Common myeloid progenitor, CD34-positive (primary cell): ENCODE data around the gene RUNDC1.

Experiments
- CTCF ChIA-PET: fragments of 350-600 bp; sonication (Branson Sonifier 250); formaldehyde crosslinking; loops from one replicate; lab custom pipeline; 2021; ENCODE audit warnings: antibody characterized with exemption; lab: Charles Lee
- POLR2A ChIA-PET: fragments of 350-600 bp; sonication (Branson Sonifier 250); formaldehyde crosslinking; loops from one replicate; lab custom pipeline; 2021; ENCODE audit warnings: antibody characterized with exemption; lab: Charles Lee
- DNase-seq, 3 donors: peaks; one replicate each; pipeline versions ENCODE4 v3.0.0 to v3.0.0-alpha.2; 2013
- H3K27ac ChIP-seq, 2 experiments: 1 replicate in 1 of 2; 2 replicates in 1 of 2; pipeline ENCODE4 v1.7.0; 2013; ENCODE audit warnings: inconsistent platforms in 2 of 2, low read length in 2 of 2, mild to moderate bottlenecking in 2 of 2, low read depth in 1 of 2, moderate library complexity in 1 of 2; ENCODE audit not compliant: severe bottlenecking in 2 of 2, insufficient read depth in 1 of 2, poor library complexity in 1 of 2
- H3K27me3 ChIP-seq, 5 experiments: replicated peaks in 2 of 5; 1 replicate in 3 of 5; 2 replicates in 2 of 5; pipeline versions ENCODE4 v1.6.1 to v1.7.0; 2013; ENCODE audit warnings: low read length in 4 of 5, mild to moderate bottlenecking in 2 of 5, moderate library complexity in 2 of 5, inconsistent platforms in 1 of 5; ENCODE audit not compliant: insufficient read depth in 5 of 5, control insufficient read depth in 4 of 5
- H3K36me3 ChIP-seq, 4 experiments: 1 replicate in 2 of 4; 2 replicates in 2 of 4; pipeline versions ENCODE4 v1.6.1 to v1.7.0; 2013; ENCODE audit warnings: low read length in 3 of 4, control low read depth in 1 of 4, mild to moderate bottlenecking in 1 of 4; ENCODE audit not compliant: control insufficient read depth in 4 of 4, insufficient read depth in 4 of 4
- H3K4me1 ChIP-seq, 4 experiments: 1 replicate in 3 of 4; 2 replicates in 1 of 4; pipeline versions ENCODE4 v1.6.1 to v1.7.1; 2013; ENCODE audit warnings: low read length in 3 of 4, mild to moderate bottlenecking in 3 of 4, control low read depth in 1 of 4, inconsistent platforms in 1 of 4, moderate library complexity in 1 of 4; ENCODE audit not compliant: control insufficient read depth in 4 of 4, insufficient read depth in 4 of 4; ENCODE audit errors: control extremely low read depth in 1 of 4
- H3K4me3 ChIP-seq, 7 experiments: 1 replicate in 4 of 7; 2 replicates in 3 of 7; pipeline versions ENCODE4 v1.5.1 to v1.7.0; 2013; ENCODE audit warnings: mild to moderate bottlenecking in 7 of 7, low read length in 6 of 7, moderate library complexity in 6 of 7, inconsistent platforms in 2 of 7, low read depth in 2 of 7, control low read depth in 1 of 7; ENCODE audit not compliant: insufficient read depth in 4 of 7, control insufficient read depth in 1 of 7; ENCODE audit errors: extremely low read depth in 1 of 7
- H3K9me3 ChIP-seq, 5 experiments: 1 replicate in 4 of 5; 2 replicates in 1 of 5; pipeline versions ENCODE4 v1.6.1 to v1.7.1; 2013; ENCODE audit warnings: low read length in 4 of 5, mild to moderate bottlenecking in 2 of 5, inconsistent platforms in 1 of 5, low read depth in 1 of 5, moderate library complexity in 1 of 5; ENCODE audit not compliant: control insufficient read depth in 4 of 5, insufficient read depth in 2 of 5; ENCODE audit errors: control extremely low read depth in 1 of 5
- WGBS: methylation state at CpG from one replicate; pipeline ENCODE4 v1.1.5; 2013; ENCODE audit not compliant: insufficient coverage; 5-methylcytosine and 5-hydroxymethylcytosine counted together

The RUNDC1 gene

DNA sequence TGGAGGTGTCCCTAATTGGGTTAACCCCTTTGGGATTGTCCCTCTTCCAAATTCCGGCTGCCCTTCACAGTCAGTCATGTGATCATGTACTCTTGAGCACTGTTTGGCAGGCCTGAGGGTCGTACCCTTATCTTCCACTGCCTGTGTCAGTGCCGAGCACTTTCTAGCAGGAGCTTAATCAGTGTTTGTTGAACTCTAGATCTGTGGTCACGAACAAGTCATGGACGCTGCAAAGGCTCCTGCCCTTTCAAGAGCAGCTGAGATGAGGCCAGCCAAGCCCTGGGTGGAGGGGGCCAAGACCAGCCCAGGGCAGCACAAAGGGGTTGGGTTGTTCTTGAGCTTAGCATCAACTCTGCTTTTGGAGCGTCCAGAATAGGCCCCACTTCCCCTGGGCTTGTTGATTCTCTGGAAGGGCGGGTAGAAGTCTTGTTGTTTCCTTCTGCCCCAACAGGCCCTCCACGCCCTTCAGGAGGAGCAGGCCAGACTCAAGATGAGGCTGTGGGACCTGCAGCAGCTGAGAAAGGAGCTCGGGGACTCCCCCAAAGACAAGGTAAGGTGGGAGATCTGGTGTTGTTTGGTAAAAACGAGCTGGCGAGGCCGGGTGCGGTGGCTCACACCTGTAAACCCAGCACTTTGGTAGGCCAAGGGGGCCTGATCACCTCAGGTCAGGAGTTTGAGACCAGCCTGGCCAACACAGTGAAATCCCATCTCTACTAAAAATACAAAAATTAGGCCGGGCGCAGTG, 31.5 kb downstream of the RUNDC1 start:
- WGBS, result 90% methylated on average over 12 of the region's 15 CpGs
- POLR2A ChIA-PET, result interaction anchor here (1.0 kb wide), 1 partner anchor 15 kb away, joined by 3 read pairs; no protein-coding TSS in a partner anchor

DNA sequence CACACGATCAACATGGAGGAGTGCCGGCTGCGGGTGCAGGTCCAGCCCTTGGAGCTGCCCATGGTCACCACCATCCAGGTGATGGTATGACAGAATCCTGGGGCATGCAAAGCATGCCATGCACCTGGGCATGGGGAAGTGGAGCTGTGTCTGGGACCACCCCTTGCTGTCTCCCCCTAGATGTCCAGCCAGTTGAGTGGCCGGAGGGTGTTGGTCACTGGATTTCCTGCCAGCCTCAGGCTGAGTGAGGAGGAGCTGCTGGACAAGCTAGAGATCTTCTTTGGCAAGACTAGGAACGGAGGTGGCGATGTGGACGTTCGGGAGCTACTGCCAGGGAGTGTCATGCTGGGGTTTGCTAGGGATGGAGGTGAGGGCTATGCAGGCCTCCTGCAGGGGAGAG, 32.9 kb downstream of the RUNDC1 start:
- peaks cover 2 to 49% (median 34%) of the 10 kb centered on the region in 4 experiments for H3K36me3 ChIP-seq
- ChIA-PET POLR2A (no interaction called here), CTCF (interaction anchor here (0.6 to 2.3 kb wide), 3 partner anchors 9 to 41 kb away, joined by 3 to 10 read pairs (median 3); partner anchors contain the start of genes RPL27 and VAT1)
- H3K9me3 ChIP-seq, result no peaks in the 10 kb centered on the region
- H3K27ac ChIP-seq, result no peak overlapping the region
- DNase-seq, result no peak
- peaks cover 0 to 19% (median 8%) of the 10 kb centered on the region in 4 experiments for H3K4me1 ChIP-seq
- WGBS, result 100% methylated on average over 7 of the region's 8 CpGs
- no peaks in the 10 kb centered on the region for H3K27me3 ChIP-seq
- no peak overlapping the region for H3K4me3 ChIP-seq

More for the DNA sequence above, 31.5 kb downstream of the RUNDC1 start:
- no peaks in the 10 kb centered on the region for H3K9me3 ChIP-seq
- no peak for DNase-seq
- H3K27ac ChIP-seq, result peak overlapping the region in 1 of 2 experiments; percentile 1
- no peak overlapping the region for H3K4me3 ChIP-seq
- H3K27me3 ChIP-seq, result no peaks in the 10 kb centered on the region
- H3K4me1 ChIP-seq, result peaks cover 0 to 21% (median 5%) of the 10 kb centered on the region in 4 experiments
- peaks cover 2 to 43% (median 31%) of the 10 kb centered on the region in 4 experiments for H3K36me3 ChIP-seq
- CTCF ChIA-PET, result interaction anchor here (1.0 to 2.3 kb wide), 2 partner anchors 10 to 13 kb away, joined by 3 to 10 read pairs; partner anchors contain the start of genes RPL27 and VAT1

DNA sequence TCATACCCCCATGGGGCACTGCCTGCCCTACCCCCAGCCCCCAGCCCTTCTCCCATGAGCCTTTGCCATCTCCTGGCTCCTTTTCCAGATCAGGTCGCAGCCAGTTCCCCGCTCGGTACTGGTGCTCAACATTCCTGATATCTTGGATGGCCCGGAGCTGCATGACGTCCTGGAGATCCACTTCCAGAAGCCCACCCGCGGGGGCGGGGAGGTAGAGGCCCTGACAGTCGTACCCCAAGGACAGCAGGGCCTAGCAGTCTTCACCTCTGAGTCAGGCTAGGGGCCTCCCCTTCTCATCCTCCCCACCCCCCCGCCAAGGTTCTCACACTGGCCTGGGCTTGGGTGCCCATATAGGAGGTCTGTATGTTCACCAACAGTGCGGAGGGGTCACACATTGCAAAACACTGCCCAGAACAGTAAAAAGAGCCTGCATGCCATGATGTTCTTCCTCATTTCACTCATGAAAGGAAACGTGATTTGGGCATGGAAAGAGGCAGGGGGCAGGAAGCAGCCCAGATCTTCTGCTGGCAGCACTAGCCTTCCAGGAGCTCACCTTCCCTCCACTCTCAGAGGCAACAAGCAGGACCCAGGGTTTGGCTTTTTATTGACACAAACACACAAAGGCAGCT, 33.8 kb downstream of the RUNDC1 start:
- ChIA-PET POLR2A (no interaction called here), CTCF (interaction anchor here (0.6 to 2.3 kb wide), 4 partner anchors 7 to 163 kb away, joined by 3 to 10 read pairs (median 4); partner anchors contain the start of genes IFI35 and RPL27)
- no peak for DNase-seq
- Histone ChIP-seq H3K4me3 (no peak overlapping the region), H3K27me3 (no peaks in the 10 kb centered on the region), H3K36me3 (peaks cover 2 to 49% (median 36%) of the 10 kb centered on the region in 4 experiments), H3K9me3 (no peaks in the 10 kb centered on the region), H3K4me1 (peaks cover 0 to 28% (median 15%) of the 10 kb centered on the region in 4 experiments), H3K27ac (no peak overlapping the region)
- WGBS, result 95% methylated on average over 8 of the region's 12 CpGs

DNA sequence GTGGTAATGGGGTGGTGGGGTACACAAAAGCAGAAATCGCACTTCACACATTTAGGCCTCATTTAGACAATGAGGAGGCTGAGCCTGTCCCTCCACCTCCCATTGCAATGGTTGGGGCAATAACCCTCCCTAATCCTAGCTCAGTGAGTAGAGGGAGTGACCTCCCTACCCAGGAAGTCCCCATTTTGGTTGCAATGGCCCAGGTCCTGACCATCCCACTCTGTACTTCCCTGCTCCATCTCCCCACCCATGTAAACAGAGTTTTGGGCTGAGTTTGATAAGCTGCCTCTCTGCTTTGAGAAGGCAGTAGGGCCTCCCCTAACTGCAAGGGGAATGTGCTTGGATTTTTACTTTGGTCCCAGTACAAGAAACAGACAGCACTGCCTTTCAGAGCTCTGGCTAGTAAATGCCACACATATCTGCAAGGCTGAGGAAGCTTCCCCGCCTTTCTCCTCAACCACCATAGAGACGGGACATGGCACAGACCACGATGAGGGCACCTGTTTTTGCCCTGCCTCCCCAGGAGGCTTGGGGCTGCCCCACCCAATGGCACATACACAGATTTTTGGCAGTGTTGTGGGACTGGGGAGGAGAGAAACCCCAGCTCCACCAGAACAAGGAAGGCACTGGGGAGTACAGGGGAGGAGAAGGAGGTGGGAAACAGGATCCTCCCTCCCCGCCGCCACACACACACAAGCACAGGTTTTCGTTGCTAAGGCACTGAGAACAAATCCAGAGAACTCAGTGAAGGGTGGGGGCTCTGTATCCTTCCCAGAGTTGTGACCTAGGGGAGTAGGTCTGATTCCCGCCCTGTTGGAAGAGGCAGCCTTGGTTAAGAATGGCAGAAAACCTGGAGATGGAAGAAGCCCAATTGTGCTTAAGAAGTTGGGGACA, 34.5 kb downstream of the RUNDC1 start:
- Histone ChIP-seq H3K4me3 (no peak overlapping the region), H3K4me1 (peaks cover 4 to 35% (median 23%) of the 10 kb centered on the region in 4 experiments), H3K27ac (no peak overlapping the region), H3K9me3 (no peaks in the 10 kb centered on the region), H3K27me3 (no peaks in the 10 kb centered on the region), H3K36me3 (peaks cover 2 to 49% (median 36%) of the 10 kb centered on the region in 4 experiments)
- ChIA-PET CTCF (interaction anchor here (0.6 to 1.9 kb wide), 2 partner anchors 8 to 162 kb away, joined by 3 to 5 read pairs; partner anchors contain the start of gene IFI35), POLR2A (interaction anchor here (0.6 kb wide), 1 partner anchor 111 kb away, joined by 3 read pairs; no protein-coding TSS in a partner anchor)
- WGBS, result 88% methylated on average over 1 of the region's 8 CpGs
- no peak for DNase-seq

DNA sequence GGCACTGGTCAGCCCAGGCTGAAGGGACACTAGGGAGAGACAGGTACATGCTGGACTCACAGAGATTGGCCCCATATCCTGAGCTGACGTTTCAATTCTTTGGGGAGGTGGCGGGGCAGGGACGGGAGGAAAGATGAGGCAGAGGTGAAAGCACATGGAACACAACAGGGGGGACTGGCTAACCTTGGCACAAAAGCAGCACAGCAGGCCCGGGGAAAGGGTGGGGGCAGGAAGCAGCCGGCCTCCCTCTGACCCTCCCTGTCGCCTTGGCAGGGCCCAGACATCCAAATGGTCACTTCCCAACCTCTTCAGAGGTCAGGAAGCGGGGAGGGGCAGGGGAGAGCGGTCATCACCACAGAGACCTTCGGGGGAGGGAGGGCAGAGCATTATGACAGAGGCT, 35.2 kb downstream of the RUNDC1 start:
- H3K4me3 ChIP-seq, result no peak overlapping the region
- 92% methylated on average over 5 of the region's 9 CpGs for WGBS
- peaks cover 5 to 42% (median 29%) of the 10 kb centered on the region in 4 experiments for H3K4me1 ChIP-seq
- ChIA-PET POLR2A (interaction anchor here (0.6 kb wide), 1 partner anchor 111 kb away, joined by 3 read pairs; no protein-coding TSS in a partner anchor), CTCF (interaction anchor here (1.9 kb wide), 1 partner anchor 9 kb away, joined by 5 read pairs; the partner anchor contains the start of gene IFI35)
- no peak overlapping the region for H3K27ac ChIP-seq
- H3K27me3 ChIP-seq, result no peaks in the 10 kb centered on the region
- no peak for DNase-seq
- peaks cover 2 to 49% (median 36%) of the 10 kb centered on the region in 4 experiments for H3K36me3 ChIP-seq
- H3K9me3 ChIP-seq, result no peaks in the 10 kb centered on the region

DNA sequence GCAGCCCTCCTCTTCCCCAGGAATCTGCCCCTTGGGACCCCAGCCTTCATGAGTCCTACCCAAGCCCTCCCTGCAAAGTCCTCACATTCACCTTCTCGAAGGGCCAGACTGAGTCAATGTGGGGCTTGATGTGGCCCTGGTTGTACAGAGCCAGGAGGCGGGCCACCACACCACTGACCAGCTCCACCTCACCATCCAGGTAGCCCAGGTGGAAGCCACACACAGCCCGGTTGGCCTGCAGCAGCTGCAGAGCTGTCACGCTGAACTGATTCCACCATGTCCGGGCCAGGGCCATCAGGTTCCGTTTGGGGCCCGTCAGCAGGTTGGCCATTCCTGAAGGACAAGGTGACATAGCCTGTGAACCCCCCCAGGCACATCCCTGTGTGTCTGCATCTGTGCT, 35.9 kb downstream of the RUNDC1 start:
- Histone ChIP-seq H3K4me1 (peaks cover 5 to 48% (median 33%) of the 10 kb centered on the region in 4 experiments), H3K27ac (no peak overlapping the region), H3K9me3 (no peaks in the 10 kb centered on the region), H3K4me3 (no peak overlapping the region), H3K36me3 (peaks cover 2 to 49% (median 34%) of the 10 kb centered on the region in 4 experiments), H3K27me3 (no peaks in the 10 kb centered on the region)
- ChIA-PET POLR2A (no interaction called here), CTCF (no interaction called here)
- no peak for DNase-seq
- 95% methylated on average over 7 of the region's 7 CpGs for WGBS
